OCI-LY1 (cell line): ENCODE measurements around the gene GNG7.
"Not testable (repeated sequence)": the region's sequence is repeated elsewhere in the genome, so short reads cannot be mapped to it uniquely, and the experiment has no call there.

ENCODE experiments used
- CTCF ChIP-seq: fragments of 200-600 bp; sonication (generic), shearing (Covaris generic); IDR thresholded peaks from 2 replicates; pipeline ENCODE4 v1.5.1; 2017; ENCODE audit warnings: mild to moderate bottlenecking, antibody characterized with exemption, low read length, moderate library complexity, mixed read lengths
- EZH2 ChIP-seq: fragments of 200-600 bp; sonication (generic), shearing (Covaris generic); IDR thresholded peaks from 2 replicates; pipeline ENCODE4 v1.8.0; 2017; ENCODE audit warnings: borderline replicate concordance, mixed run types, mild to moderate bottlenecking, antibody characterized with exemption, low read length, moderate library complexity, mixed read lengths

- TF ChIP-seq CTCF, EZH2: not testable (repeated sequence)
These were observed 195.8 kb downstream of the GNG7 start for GRCh38 chr19:2506656-2507055.
